ENCODE results near the gene CMTM1. TPM values are rescaled to one million over a fixed set of nuclear protein-coding genes. Genes with fewer than 3 reads are reported as not detected.
"Not testable (repeated sequence)": the region's sequence is repeated elsewhere in the genome, so short reads cannot be mapped to it uniquely, and the experiment has no call there.

CMTM1 gene
- total RNA-seq, 1 donor: 3.2 TPM

DNA sequence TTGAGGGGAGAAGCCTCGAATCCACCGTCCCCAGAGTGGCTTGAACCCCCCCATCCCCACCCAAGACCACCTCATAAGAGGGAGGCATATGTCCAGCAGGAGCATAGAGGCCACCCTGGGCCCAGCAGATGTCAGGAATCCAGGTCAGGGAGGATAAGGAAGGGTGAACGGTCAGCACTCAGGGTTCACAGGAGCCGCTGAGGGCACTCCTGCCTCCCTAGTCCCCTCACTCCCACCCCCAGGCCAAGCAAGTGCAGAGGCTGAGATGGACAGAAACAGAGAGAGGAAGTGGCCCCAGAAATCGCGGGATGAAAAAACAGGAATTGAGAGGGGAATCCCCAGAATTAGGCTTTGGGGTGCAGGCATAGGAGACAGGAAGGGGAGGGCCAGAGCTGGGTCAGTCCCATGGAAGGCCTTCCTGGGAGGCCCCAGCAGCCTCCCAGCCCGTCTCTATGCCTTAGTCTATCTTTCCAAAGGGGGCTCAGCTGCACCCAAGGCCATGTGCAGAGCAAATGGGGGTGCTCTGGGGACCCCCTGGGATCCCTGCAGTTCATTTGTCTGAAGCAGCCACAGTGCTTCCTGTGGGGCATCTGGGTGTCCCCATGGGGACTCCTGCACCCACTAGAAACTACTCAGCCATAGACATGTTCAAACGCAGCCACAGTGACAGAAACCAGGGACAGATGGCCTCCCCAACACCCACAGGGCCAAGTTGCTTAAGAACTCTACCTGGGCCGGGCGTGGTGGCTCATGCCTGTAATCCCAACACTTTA lies 39.9 kb downstream of the CMTM1 start:
- TF ChIP-seq, protein P1, sequence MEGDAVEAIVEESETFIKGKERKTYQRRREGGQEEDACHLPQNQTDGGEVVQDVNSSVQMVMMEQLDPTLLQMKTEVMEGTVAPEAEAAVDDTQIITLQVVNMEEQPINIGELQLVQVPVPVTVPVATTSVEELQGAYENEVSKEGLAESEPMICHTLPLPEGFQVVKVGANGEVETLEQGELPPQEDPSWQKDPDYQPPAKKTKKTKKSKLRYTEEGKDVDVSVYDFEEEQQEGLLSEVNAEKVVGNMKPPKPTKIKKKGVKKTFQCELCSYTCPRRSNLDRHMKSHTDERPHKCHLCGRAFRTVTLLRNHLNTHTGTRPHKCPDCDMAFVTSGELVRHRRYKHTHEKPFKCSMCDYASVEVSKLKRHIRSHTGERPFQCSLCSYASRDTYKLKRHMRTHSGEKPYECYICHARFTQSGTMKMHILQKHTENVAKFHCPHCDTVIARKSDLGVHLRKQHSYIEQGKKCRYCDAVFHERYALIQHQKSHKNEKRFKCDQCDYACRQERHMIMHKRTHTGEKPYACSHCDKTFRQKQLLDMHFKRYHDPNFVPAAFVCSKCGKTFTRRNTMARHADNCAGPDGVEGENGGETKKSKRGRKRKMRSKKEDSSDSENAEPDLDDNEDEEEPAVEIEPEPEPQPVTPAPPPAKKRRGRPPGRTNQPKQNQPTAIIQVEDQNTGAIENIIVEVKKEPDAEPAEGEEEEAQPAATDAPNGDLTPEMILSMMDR (IDR thresholded peaks at IDR 0.05; ENCODE audit: insufficient read depth, low read length): no peak
- no peak for DNase-seq (ENCODE audit: low read depth)
- H3K4me3 ChIP-seq (ENCODE audit: low read depth, low read length): peak overlapping the region; percentile 73

DNA sequence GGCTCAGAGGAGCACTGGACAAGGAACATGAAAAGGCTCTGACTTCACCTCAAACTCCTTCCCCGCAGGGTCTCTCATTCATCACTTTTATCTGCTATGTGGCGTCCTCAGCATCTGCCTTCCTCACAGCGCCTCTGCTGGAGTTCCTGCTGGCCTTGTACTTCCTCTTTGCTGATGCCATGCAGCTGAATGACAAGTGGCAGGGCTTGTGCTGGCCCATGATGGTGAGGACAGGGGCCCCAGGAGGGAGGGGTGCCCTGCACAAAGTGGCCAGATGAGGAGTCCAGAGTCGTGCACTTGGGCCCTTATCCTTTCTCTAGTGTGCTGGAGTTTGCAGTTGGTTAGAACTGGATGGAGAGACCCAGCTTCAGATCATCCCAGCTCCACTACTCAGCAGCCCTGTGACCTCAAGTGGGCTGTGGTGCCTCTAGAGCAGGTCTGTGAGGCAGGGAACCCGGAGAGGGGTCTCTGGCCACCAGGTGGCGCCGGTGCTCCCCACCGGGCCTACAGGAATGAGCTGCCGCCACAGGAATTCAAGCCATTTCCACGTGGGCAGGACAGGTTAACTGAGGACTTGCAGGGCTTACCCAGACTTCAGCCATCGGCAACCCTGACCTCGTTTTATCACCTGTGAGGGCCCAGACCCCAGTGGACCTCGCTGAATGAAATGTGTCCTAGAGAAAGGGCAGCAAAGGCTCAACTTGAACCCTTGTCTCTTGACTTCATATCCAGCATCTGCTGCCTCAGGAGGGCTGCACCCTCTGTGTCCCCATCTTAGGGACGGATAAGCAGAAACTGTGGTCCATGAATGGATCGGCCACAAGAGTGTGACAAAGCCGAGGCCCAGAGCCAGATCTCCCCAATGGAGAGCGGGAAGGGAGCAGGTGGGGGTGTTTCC lies 42.3 kb downstream of the CMTM1 start:
- DNase-seq (ENCODE audit: low read depth): peak; percentile 89
- TF ChIP-seq, protein P1 (IDR thresholded peaks at IDR 0.05; ENCODE audit: insufficient read depth, low read length): peak; percentile 94
- no peak overlapping the region for H3K4me3 ChIP-seq (ENCODE audit: low read depth, low read length)

DNA sequence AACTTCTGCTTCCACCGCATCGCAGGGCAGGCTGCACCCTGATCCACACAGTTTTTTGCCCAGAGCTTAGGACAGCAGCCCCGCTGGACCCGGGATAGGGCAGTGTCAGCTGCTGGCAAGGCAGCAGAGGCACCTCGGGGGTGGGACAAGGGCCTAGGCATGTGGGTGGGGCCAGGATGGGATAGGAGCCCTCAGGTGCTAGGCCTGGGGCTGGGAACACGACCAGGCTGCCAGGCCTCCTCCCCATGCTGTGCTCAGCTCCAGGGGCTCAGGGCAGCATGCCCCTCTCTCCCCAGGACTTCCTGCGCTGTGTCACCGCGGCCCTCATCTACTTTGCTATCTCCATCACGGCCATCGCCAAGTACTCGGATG lies 42.9 kb downstream of the CMTM1 start:
- no peak overlapping the region for H3K4me3 ChIP-seq (ENCODE audit: low read depth, low read length)
- TF ChIP-seq, protein P1 (IDR thresholded peaks at IDR 0.05; ENCODE audit: insufficient read depth, low read length): no peak
- no peak for DNase-seq (ENCODE audit: low read depth)

DNA sequence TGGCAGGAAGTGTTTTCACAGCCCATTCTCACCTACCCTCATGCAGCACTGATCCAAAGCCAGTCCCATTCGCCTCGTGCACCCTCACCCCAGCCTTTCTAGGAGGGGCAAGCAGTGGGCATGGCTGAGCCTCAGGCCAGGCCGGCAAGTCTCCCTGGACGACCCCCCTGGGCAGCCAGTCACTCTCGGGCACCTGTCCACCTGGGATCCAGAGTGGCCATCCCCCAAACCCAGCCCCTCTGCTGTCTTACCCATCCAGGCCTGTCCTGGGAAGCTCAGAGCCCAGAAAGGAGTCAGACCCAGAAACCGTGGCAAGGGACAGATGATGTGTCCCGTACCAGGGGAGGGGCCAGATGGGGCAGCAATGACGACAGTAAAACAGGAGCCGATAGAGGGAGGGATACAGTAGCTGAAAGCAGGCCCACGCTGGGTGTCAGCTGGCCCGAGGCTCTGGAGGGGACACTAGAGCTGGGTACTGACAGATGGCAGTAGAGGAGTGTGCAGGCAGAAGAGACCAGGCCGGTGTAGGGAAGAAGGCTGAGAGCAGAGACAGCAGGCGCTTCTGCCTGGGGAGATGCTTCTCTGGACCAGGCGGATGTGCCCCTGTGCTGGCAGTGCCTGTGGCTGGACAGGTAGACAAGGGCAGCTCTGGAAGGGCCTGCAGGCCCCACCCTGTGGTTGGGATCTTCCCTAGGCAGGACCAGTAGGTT lies 44.0 kb downstream of the CMTM1 start:
- DNase-seq (ENCODE audit: low read depth): no peak
- TF ChIP-seq, protein P1 (IDR thresholded peaks at IDR 0.05; ENCODE audit: insufficient read depth, low read length): no peak
- no peak overlapping the region for H3K4me3 ChIP-seq (ENCODE audit: low read depth, low read length)

DNA sequence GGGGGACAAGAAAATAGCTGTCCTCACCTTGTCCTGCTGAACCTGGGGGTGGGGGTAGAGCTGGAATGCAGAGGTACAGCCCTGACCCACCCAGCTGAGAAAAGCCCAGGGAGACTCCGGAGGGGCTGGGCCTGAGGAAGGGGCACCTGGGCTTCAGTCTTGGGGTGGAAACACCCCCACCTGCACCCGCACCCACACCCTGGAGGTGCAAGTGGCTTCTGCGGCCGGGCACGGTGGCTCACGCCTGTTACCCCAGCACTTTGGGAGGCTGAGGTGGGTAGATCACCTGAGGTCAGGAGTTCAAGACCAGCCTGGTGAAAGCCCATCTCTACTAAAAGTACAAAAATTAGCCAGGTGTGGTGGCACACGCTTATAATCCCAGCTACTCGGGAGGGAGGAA lies 45.7 kb downstream of the CMTM1 start:
- not testable (repeated sequence) for DNase-seq (ENCODE audit: low read depth); H3K4me3 ChIP-seq (ENCODE audit: low read depth, low read length)

DNA sequence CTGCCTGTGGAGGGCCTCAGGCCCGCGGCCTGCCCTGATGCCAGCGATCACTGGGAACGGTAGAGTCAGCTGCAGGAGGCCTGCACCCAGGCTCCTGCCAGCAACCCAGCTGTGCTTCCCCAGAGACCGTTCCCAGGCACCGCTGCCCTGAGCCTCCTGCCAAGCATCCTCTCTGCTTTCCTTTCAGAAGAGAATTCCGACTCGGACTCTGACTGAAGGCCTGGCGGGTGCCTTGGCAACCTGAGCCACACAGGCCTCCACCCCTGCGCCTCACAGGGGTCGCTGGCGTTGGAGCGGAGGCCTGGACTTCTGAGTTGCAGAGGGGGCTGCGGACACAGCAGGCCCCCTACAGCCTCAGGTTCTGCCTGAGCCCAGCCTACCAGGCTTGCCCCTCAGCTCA lies 46.2 kb downstream of the CMTM1 start:
- TF ChIP-seq, protein P1 (IDR thresholded peaks at IDR 0.05; ENCODE audit: insufficient read depth, low read length): no peak

More for the DNA sequence above, 46.2 kb downstream of the CMTM1 start:
- DNase-seq (ENCODE audit: low read depth): no peak
- H3K4me3 ChIP-seq (ENCODE audit: low read depth, low read length): no peak overlapping the region
